IPS-18c (cell line): ENCODE results near the gene PNP.

Experiments
- H3K4me3 ChIP-seq: 2 replicates; pipeline ENCODE4 v1.7.0; 2013; ENCODE audit warnings: low read depth, mild to moderate bottlenecking, low read length, moderate library complexity; ENCODE audit not compliant: insufficient read depth
- H3K9me3 ChIP-seq: one replicate; pipeline ENCODE4 v1.6.1; 2013; ENCODE audit warnings: mild to moderate bottlenecking, low read length, moderate library complexity; ENCODE audit not compliant: control insufficient read depth, insufficient read depth

The PNP gene

GRCh38 chr14:20469242-20469889 is at the start of gene PNP:
Gene PNP (plus strand): TSS chr14:20469406. CDS start chr14:20469525, 119 bp downstream.
- no peaks in the 10 kb centered on the region for H3K9me3 ChIP-seq
- H3K4me3 ChIP-seq, result peak within 1 kb of the TSS; percentile 100

- Histone ChIP-seq H3K9me3 (no peaks in the 10 kb centered on the region), H3K4me3 (no peak overlapping the region)
Measured at GRCh38 chr14:20419419-20419818, 49.8 kb upstream of the PNP start.

DNA sequence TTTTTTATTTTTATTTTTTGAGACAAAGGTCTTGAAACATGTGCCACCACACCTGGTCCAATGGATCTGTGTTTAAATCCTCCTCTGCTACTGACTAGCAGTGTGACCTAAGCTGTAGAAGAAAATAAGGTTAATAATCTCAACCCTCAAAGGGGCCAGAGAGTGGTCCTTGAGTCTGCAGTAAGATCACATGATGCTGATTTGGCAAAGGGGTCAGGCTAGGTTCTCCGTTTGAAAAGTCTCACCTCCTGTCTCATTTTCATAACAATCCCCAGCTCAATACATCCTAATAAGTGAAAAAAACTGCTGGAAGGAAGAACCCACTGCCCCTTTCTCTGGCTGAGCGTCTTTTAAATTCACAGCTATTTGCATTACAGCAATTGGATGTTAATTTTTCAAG is 47.9 kb upstream of the PNP start:
- Histone ChIP-seq H3K9me3 (no peaks in the 10 kb centered on the region), H3K4me3 (no peak overlapping the region)

- Histone ChIP-seq H3K4me3 (no peak overlapping the region), H3K9me3 (no peaks in the 10 kb centered on the region)
Measured at GRCh38 chr14:20422886-20423285, 46.3 kb upstream of the PNP start.

- Histone ChIP-seq H3K4me3 (no peak overlapping the region), H3K9me3 (peaks cover 2% of the 10 kb centered on the region)
Measured at GRCh38 chr14:20424851-20425250, 44.4 kb upstream of the PNP start.

DNA sequence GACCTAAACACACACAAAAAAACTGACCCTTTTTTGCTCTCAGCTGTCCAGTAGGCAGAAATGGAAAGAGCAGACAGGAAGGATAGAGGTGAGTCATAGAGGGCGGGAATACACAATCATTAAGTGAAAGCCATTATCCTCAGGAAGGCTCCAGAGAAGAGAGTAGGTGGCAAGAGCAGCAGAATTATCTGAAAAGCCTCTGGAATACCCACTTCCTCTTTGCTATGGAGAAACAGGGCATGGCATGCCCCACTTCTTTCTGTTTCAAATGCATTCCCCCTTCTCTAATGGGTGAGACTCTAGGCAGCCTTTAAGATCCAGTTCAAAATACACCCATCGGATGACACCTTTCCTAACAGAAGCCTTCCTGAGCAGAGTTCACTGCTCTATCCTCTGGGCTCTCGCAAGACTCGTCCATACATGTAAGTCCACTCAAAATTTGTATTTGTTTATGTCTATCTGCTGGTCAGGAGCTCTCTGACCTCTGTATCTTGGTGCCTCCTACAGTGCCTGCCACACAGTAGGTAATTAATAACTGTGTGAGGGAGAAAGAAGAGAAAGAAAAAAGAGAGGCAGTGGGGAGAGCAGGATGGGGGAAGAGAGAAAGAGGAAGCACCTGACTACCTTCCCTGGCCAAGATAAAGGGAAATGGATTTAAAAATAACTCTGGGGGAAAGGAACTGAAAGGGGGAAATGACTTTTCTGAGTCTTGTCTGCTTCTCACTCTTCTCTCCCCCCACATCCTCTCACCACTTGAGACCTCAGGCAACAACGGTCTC is 41.8 kb upstream of the PNP start:
- H3K9me3 ChIP-seq, result peaks cover 2% of the 10 kb centered on the region
- no peak overlapping the region for H3K4me3 ChIP-seq

DNA sequence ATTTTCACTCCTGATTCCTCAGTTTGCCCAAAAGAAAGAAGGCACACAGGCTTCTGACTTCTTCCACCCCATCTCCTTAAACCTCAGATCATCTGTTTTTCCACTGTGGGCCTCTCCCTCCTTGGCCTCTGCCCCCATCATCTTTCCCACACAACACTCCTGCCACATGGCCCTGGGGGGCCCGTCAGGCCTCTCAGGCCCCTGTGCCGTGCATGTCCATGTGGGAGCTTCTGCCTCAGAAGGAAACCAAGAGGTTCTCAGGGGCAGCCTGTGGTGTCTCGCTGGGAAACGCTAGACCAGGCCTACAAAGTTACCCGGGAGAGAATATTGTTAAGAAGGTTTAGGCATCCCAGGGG is 41.2 kb upstream of the PNP start:
- Histone ChIP-seq H3K9me3 (peaks cover 2% of the 10 kb centered on the region), H3K4me3 (no peak overlapping the region)

GRCh38 chr14:20428802-20429201 is 40.4 kb upstream of the PNP start:
- Histone ChIP-seq H3K9me3 (peaks cover 2% of the 10 kb centered on the region), H3K4me3 (no peak overlapping the region)

DNA sequence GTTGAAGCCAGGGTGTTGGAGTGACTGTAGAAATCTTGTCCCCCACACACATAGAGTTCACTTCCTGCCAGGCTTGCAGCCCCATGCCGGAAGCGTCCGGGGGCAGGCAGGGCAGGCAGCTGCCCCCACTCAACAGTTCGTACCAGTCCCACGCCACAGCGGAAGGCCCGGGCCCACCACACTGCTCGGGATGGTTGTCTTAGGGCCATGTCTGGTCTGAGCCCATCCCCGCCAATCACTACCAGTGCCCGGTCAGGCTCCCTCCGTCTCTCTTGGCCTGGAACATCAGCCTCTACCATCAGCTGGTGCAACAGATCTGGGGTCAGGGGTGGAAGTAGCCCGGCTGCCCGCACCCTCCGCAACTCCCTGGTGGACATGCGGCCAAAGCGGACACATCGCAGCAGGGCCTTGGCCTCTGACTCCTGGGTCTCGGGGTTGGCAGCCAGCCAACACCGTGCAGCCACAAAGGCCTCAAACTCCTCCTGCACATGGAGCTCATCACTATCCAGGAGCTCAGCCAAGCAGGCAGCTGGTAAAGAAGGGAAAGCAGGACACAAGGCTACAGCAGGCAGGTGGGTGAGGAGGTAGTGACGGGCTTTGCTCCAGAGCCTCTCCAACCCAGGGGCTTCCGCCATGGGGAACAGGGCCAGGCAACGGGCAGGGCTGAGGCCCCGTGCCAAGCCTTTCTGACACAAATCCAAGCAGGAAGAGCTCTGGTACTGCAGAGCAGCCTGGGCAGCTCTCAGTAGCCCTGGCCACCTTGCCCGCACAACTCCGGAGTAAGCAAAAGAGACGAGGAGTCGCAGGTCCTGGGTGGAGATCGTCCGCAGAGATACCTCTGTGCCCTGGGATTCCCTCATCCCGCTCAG is 39.2 kb upstream of the PNP start:
- peaks cover 2% of the 10 kb centered on the region for H3K9me3 ChIP-seq
- H3K4me3 ChIP-seq, result no peak overlapping the region

- H3K4me3 ChIP-seq, result peak overlapping the region; percentile 16
- no peaks in the 10 kb centered on the region for H3K9me3 ChIP-seq
Measured at GRCh38 chr14:20434701-20435581, 34.3 kb upstream of the PNP start.

GRCh38 chr14:20435582-20436362 is 33.4 kb upstream of the PNP start, which contains the start of gene KLHL33:
Gene KLHL33 (minus strand): TSS chr14:20436166. CDS start chr14:20435811, 355 bp downstream.
- Histone ChIP-seq H3K9me3 (no peaks in the 10 kb centered on the region), H3K4me3 (peak within 1 kb of the TSS; percentile 16)

GRCh38 chr14:20436363-20436755 is 32.8 kb upstream of the PNP start:
- Histone ChIP-seq H3K9me3 (no peaks in the 10 kb centered on the region), H3K4me3 (no peak overlapping the region)

DNA sequence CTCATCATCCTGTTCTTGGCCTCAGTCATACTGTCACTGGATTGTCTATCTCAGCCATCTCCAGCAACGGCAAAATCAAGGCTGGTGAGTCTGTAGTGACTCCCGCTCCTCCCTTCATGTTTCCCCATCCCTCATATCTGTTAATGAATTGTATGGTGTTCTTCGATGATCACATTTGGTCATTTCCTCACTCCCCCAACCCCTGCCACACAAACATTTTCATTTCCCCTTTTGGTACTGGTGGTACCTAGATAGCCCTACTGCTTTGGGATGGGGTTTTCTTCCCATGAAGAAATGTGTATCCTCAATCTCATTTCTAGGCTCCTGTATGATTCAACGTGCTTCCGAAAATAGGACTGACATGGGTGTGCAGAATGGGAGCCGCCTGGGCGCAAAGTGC is 30.5 kb upstream of the PNP start:
- Histone ChIP-seq H3K4me3 (no peak overlapping the region), H3K9me3 (no peaks in the 10 kb centered on the region)

- Histone ChIP-seq H3K9me3 (no peaks in the 10 kb centered on the region), H3K4me3 (no peak overlapping the region)
Measured at GRCh38 chr14:20440465-20440864, 28.7 kb upstream of the PNP start.

GRCh38 chr14:20440882-20441281 is 28.3 kb upstream of the PNP start:
- Histone ChIP-seq H3K4me3 (no peak overlapping the region; the same call in 1 of the 2 replicates), H3K9me3 (no peaks in the 10 kb centered on the region)

- Histone ChIP-seq H3K9me3 (no peaks in the 10 kb centered on the region), H3K4me3 (no peak overlapping the region)
Measured at GRCh38 chr14:20441461-20441860, 27.7 kb upstream of the PNP start.
